ENCODE data around the gene MRI1.

- TF ChIP-seq CTCF (IDR thresholded peaks at IDR 0.05) (no peak), POLR2A (IDR thresholded peaks at IDR 0.05) (peak; percentile 59)
Observed at GRCh38 chr19:13794757-13795589, 30.7 kb downstream of the MRI1 start, which contains the start of gene ZSWIM4.

All from right lobe of liver (tissue), 4 donors.